Lower leg skin (tissue), 4 donors: ENCODE results near the gene BEST2. TPM values are rescaled to one million over a fixed set of nuclear protein-coding genes. Genes with fewer than 3 reads are reported as not detected.
A peak's percentile ranks its signal among the peaks of the same experiment; 100 is the strongest.
"Not testable (repeated sequence)": the region's sequence is repeated elsewhere in the genome, so short reads cannot be mapped to it uniquely, and the experiment has no call there.

Source experiments
- DNase-seq, 2 donors: peaks; one replicate each; pipeline ENCODE4 v3.0.0-alpha.2; 2019; ENCODE audit warnings: low spot score in 2 of 2
- H3K4me3 ChIP-seq: fragments of 200-600 bp; sonication (generic); 2 replicates; pipeline ENCODE4 v1.5.1; 2017; ENCODE audit warnings: mild to moderate bottlenecking, low read depth; ENCODE audit not compliant: poor library complexity, severe bottlenecking
- POLR2A ChIP-seq, 2 donors: fragments of 450-650 bp; IDR thresholded peaks; one replicate each; pipeline ENCODE4 v1.6.1; 2016 to 2017; ENCODE audit warnings: antibody characterized with exemption in 2 of 2, mild to moderate bottlenecking in 1 of 2, moderate library complexity in 1 of 2
- WGBS, 2 donors: methylation state at CpG; one replicate each; pipeline ENCODE4 v1.1.5; 2018; 5-methylcytosine and 5-hydroxymethylcytosine counted together
- intact Hi-C: fragments of 100-400 bp; cut with DNase I; formaldehyde crosslinking; loops from one replicate; pipeline ENCODE4 v1.15.0; 2023; ENCODE audit warnings: low total_unique reads
- total RNA-seq, 4 donors: library from RNA; depleted of rRNA; stranded (reverse); fragments of >200 nt; gene quantifications; one replicate each; pipeline ENCODE4 v1.1.0, GENCODE V29; 2016
- TF ChIP-seq, protein P1 (sequence below), 3 donors: fragments of 450-650 bp; IDR thresholded peaks; one replicate each; pipeline ENCODE4 v1.5.1; 2016; ENCODE audit warnings: antibody characterized with exemption in 3 of 3, mild to moderate bottlenecking in 3 of 3, moderate library complexity in 2 of 3

Gene BEST2
- total RNA-seq, 4 donors from 2014 or later: 58.3 to 116 (median 85.5) TPM

DNA sequence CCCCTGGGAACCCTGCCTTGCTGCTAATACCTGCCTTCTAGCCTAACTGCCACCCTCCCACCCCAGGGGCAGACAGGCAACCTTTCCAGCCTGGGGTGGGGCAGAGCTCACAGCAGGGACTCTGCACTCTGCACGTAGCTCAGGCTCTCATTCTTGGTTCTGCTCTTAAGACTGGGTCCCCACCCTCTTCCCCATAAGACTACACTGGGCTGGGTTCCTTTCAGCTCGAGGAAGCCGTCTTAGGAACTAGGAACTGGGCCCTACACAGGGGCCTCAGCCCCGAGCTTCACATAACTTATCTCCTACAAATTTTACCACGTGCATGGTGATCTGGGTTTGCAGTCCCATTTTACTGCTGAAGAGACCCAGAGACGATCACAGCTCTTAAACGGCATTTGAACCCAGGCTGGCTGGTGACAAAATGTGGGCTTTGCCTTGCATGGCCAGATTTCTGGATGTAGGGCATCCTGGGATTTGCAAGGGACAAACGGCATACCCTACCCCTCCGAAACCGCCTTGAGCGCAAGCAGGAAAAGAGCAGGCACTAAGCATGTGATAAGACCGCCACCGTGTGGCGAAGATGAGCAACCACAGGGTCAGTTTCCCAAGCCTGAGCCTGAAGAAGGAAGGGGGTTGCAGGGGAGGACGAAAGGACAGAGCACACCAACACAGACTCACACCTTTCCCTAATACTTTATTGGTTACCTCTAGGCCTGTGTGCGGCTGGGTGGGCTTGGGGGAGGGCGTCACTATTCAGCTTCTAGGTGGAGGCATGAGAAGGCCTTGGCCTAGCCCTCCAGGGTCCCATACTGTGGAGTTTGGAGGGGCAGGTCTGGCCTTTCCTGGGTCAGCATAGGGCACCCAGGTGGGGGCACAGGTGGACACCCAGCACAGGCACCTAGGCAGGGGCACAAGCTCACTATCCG is 44.8 kb downstream of the BEST2 start:
- no peak for TF ChIP-seq POLR2A (IDR thresholded peaks at IDR 0.05)
- TF ChIP-seq, protein P1, sequence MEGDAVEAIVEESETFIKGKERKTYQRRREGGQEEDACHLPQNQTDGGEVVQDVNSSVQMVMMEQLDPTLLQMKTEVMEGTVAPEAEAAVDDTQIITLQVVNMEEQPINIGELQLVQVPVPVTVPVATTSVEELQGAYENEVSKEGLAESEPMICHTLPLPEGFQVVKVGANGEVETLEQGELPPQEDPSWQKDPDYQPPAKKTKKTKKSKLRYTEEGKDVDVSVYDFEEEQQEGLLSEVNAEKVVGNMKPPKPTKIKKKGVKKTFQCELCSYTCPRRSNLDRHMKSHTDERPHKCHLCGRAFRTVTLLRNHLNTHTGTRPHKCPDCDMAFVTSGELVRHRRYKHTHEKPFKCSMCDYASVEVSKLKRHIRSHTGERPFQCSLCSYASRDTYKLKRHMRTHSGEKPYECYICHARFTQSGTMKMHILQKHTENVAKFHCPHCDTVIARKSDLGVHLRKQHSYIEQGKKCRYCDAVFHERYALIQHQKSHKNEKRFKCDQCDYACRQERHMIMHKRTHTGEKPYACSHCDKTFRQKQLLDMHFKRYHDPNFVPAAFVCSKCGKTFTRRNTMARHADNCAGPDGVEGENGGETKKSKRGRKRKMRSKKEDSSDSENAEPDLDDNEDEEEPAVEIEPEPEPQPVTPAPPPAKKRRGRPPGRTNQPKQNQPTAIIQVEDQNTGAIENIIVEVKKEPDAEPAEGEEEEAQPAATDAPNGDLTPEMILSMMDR (IDR thresholded peaks at IDR 0.05): peak in 2 of 3 donors; percentile 11 to 92
- no peak overlapping the region for H3K4me3 ChIP-seq
- DNase-seq: peak; percentile 69 to 94
- WGBS, 2 donors: 4% methylated on average over 18 of the region's 18 CpGs
- intact Hi-C loops: no loop called here

DNA sequence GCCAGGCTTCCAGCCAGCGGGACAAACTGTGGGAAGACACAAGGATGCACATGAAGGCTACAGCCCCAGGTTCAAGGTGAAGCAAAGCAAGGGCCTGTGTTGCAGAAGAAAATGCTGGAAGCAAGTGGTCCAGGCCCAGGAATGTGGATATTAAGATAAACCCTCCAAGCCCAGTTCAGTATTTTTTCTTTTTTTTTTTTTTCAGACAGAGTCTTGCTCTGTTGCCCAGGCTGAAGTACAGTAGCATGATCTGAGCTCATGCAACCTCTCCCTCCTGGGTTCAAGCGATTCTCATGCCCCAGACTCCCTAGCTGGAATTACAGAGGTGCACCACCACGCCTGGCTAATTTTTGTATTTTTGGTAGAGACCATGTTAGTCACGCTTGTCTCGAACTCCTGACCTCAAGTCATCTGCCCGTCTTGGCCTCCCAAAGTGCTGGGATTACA is 45.6 kb downstream of the BEST2 start:
- DNase-seq: no peak
- TF ChIP-seq, protein P1 (IDR thresholded peaks at IDR 0.05): no peak
- no peak for TF ChIP-seq POLR2A (IDR thresholded peaks at IDR 0.05)
- 83 to 87% methylated on average over 6 of the region's 6 CpGs for WGBS, 2 donors
- intact Hi-C loops: no loop called here
- no peak overlapping the region for H3K4me3 ChIP-seq

- H3K4me3 ChIP-seq, DNase-seq, intact Hi-C loops: not testable (repeated sequence)
- WGBS, 2 donors: 91 to 96% methylated on average over 7 of the region's 7 CpGs
These were observed 46.0 kb downstream of the BEST2 start for GRCh38 chr19:12797607-12798006.

DNA sequence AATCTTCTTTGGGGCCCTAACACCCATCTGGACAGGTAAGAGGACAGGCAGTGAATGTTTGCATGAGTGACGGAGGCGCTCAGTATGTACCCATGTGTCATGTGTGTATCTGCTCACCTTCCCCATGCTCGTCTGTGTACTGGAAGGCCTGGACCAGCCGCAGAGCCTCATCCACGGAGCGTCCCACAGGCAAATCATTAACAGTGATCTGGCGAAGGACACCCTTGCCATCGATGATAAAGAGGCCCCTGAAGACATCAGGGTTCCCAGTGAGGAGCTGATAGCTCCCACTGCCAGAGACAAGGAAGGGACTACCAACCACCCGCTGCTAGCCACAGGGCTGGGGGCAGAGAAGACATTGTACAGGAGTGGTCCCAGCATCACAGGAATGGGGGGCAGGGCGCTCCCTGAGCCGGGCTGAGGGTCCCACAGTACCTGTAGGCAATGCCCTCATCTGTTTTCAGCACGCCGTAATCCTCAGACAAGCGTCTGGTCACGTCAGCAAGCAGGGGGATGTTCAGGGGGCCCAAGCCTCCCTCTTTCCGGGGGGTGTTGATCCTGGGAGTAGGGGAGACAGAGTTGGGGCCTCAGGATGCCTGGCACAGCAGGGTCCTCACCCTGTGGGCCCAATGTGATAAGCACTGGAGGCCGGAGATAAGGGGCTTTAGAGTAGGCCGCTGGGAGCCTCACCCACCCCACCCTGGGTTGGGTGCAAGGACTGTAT is 48.3 kb downstream of the BEST2 start:
- no peak for DNase-seq
- WGBS, 2 donors: 90% methylated on average over 16 to 17 of the region's 18 CpGs
- TF ChIP-seq POLR2A (IDR thresholded peaks at IDR 0.05): no peak
- TF ChIP-seq, protein P1 (IDR thresholded peaks at IDR 0.05): no peak
- H3K4me3 ChIP-seq: no peak overlapping the region
- intact Hi-C loops: loop anchor here (5.0 kb wide), 1 partner anchor 33 kb away; no protein-coding TSS in a partner anchor

GRCh38 chr19:12800466-12800770 is 48.8 kb downstream of the BEST2 start:
- no peak for DNase-seq
- TF ChIP-seq, protein P1 (IDR thresholded peaks at IDR 0.05): no peak
- TF ChIP-seq POLR2A (IDR thresholded peaks at IDR 0.05): no peak
- intact Hi-C loops: loop anchor here (5.0 kb wide), 1 partner anchor 33 kb away; no protein-coding TSS in a partner anchor
- H3K4me3 ChIP-seq: no peak overlapping the region
- WGBS, 2 donors: 64 to 92% methylated on average over 1 of the region's 1 CpG

DNA sequence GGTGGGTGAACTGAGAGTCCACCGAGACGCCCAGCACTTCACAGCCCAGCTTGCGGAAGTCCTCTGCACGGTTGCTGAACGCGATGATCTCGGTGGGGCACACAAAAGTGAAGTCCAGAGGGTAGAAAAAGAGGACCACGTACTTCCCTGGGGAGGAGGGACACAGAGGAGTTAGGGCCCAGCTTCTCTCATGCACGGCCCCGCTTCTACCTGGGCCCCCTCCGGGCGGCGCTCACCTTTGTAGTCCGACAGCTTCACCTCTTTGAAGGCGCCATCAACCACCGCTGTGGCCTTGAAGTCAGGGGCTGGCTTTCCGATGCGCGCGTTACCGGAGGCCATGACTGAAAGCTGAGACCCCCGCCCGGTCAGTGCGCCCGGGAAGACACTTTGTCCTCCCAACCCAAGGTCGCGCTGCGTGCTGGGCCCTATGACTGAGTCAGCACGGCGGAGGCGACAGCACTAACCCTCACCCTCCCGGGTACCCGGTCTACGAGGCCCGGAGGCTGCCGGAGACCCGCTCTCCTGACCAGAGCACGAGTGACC is 49.4 kb downstream of the BEST2 start:
- 11 to 14% methylated on average over 25 of the region's 38 CpGs for WGBS, 2 donors
- TF ChIP-seq POLR2A (IDR thresholded peaks at IDR 0.05): no peak
- TF ChIP-seq, protein P1 (IDR thresholded peaks at IDR 0.05): no peak
- intact Hi-C loops: loop anchor here (5.0 kb wide), 1 partner anchor 34 kb away; no protein-coding TSS in a partner anchor
- DNase-seq: peak in 1 of 2 donors; percentile 87
- peak overlapping the region; percentile 60 for H3K4me3 ChIP-seq
